Stomach smooth muscle (tissue), 2 donors: ENCODE measurements around the gene TBCK.

Source experiments
- H3K27ac ChIP-seq: one replicate; pipeline ENCODE4 v1.7.0; 2013; ENCODE audit warnings: mild to moderate bottlenecking, low read length, inconsistent platforms
- H3K27me3 ChIP-seq, 2 donors: one replicate each; pipeline ENCODE4 v1.7.0; 2013; ENCODE audit warnings: low read length in 2 of 2; ENCODE audit not compliant: insufficient read depth in 2 of 2, control insufficient read depth in 1 of 2
- H3K36me3 ChIP-seq, 2 donors: one replicate each; pipeline ENCODE4 v1.7.0; 2013; ENCODE audit warnings: low read length in 2 of 2; ENCODE audit not compliant: control insufficient read depth in 2 of 2, insufficient read depth in 2 of 2
- H3K4me1 ChIP-seq: one replicate; pipeline ENCODE4 v1.7.0; 2013; ENCODE audit warnings: low read length; ENCODE audit not compliant: control insufficient read depth, insufficient read depth
- H3K4me3 ChIP-seq, 2 donors: one replicate each; pipeline ENCODE4 v1.7.0; 2013; ENCODE audit warnings: low read length in 2 of 2
- H3K9ac ChIP-seq, 2 donors: one replicate each; pipeline ENCODE4 v1.7.0; 2013; ENCODE audit warnings: low read length in 2 of 2, mild to moderate bottlenecking in 1 of 2
- H3K9me3 ChIP-seq, 2 donors: one replicate each; pipeline ENCODE4 v1.7.0; 2013; ENCODE audit warnings: low read length in 2 of 2; ENCODE audit not compliant: control insufficient read depth in 2 of 2
- donor health status: healthy.
- donor health status: Pancreatic carcinoma.

TBCK gene

DNA sequence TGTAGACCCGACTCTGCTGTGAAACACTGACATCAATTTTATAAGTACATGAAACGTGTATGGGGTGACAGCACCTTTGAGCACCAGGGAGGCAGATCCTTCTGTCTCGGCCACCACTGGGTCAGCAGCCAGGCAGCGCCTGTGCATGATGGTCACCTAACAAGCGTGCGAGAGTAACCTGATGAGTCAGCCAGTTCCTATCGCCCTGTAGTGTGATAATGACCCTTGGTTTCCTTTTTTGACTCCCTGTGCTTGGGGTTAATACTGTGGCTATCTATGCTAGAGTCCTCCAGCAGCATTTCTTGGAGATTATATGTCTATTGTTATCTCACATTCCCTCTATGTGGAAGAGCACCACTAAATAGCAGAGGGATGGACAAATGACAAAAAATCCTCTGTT, 319.2 kb downstream of the TBCK start:
- H3K27me3 ChIP-seq, result no peaks in the 10 kb centered on the region
- H3K4me3 ChIP-seq, result no peak overlapping the region
- no peaks in the 10 kb centered on the region for H3K36me3 ChIP-seq
- H3K4me1 ChIP-seq, result peaks cover 8% of the 10 kb centered on the region
- no peaks in the 10 kb centered on the region for H3K9me3 ChIP-seq
- no peak overlapping the region for H3K27ac ChIP-seq
- no peak overlapping the region for H3K9ac ChIP-seq

DNA sequence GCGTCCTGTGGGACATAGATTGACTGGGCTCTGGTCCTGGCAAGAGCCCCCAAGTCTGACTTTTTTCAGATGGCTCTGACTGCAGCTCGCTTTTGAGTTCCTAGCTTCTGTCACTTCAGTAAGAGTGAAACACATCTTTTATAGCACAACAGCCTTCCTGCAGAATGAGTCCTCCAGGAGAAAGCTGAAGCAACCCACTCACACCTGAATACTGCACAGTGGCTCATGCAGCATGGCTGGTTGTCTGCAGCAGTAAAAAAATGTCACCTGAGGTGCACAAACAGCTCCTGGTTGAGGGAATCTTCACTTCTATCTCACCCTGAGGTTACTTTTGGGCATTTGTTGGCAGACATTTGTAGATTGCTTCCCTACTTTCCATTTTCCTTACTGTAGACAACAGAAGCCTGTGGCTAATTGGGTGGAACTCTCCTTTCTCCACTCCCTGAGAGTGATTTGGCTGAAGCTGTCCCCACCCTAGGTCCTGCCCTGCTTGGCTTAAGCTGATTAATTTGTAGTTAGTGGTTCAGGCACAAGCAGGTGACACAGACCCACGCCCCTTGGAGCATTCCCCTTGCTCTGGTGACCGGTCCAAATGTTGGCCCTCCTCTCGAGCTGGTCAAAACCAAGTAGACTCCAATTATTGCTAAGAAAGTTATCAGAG, 321.0 kb downstream of the TBCK start:
- Histone ChIP-seq H3K4me3 (no peak overlapping the region), H3K27ac (no peak overlapping the region), H3K9ac (no peak overlapping the region), H3K27me3 (no peaks in the 10 kb centered on the region), H3K4me1 (peaks cover 25% of the 10 kb centered on the region), H3K36me3 (no peaks in the 10 kb centered on the region), H3K9me3 (no peaks in the 10 kb centered on the region)

DNA sequence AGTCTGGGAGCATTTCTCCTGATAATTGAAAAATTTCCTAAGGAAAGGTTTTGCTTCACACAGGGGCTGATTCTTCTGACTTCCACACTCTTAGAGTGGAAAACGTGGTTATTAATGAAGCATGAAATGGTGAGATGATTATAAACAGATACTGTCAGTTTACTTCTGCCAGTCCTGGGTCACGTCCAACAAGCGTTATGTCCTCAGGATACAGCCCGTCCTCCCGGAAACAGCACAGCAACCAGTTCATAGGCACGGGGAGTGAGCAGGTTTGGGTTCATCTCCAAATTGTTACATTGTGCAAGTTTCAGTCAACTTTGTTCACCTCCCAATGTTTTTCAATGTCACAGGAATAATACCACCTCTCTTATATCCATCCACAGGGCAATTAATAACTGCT, 321.9 kb downstream of the TBCK start:
- peaks cover 25% of the 10 kb centered on the region for H3K4me1 ChIP-seq
- H3K36me3 ChIP-seq, result no peaks in the 10 kb centered on the region
- H3K27ac ChIP-seq, result no peak overlapping the region
- no peak overlapping the region for H3K9ac ChIP-seq
- H3K27me3 ChIP-seq, result no peaks in the 10 kb centered on the region
- H3K9me3 ChIP-seq, result no peaks in the 10 kb centered on the region
- no peak overlapping the region for H3K4me3 ChIP-seq

DNA sequence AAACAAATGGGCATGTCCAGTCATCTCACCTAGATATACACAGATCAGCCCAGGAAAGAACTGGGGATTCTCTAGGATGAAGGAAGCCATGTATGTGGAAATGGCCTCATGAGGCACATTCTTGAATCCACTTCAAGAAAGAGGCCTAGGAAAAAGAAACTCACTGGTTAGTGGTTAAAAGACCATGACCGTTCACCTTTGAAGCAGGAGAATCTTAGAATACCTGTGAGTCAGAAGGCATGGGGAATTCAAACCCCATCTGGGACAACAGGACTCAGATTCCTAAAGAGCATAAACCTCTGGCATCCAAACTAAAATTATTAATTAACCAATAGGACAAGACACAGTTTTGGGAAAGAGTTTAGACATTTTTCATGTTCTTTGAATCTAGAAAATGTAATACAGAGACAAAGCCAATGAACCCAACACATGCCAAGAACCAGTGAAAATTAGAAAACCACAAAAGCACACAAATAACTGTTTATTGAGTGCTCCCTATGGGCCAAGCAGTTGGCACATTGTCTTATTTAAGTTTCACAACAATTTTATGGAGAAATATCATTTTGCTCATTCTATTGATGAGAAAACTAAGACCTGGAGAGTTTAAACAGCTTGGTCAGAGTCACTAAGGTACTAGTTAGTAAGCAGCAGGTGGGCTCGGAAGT, 323.2 kb downstream of the TBCK start:
- no peak overlapping the region for H3K27ac ChIP-seq
- no peaks in the 10 kb centered on the region for H3K27me3 ChIP-seq
- H3K9ac ChIP-seq, result no peak overlapping the region
- H3K9me3 ChIP-seq, result no peaks in the 10 kb centered on the region
- H3K4me3 ChIP-seq, result no peak overlapping the region
- no peaks in the 10 kb centered on the region for H3K36me3 ChIP-seq
- H3K4me1 ChIP-seq, result peaks cover 25% of the 10 kb centered on the region

DNA sequence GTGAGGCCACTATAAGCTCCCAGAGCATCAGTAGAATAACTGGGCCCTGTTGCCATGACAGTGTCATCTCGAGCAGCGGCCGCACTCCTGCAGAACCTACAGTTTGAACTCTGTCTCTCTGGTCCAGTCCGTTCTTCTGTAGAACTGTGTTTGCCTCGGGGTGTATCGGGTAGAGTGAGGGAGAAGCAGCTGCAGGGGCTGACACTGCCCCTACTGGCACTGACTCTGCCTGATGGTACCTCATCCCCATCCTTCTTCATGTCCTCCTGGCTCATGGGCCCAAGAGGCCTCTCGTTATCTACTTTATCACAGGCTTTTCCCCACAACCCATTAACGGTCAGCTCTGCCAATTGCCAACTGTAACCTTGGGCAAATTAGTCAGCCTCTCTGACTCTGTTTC, 324.3 kb downstream of the TBCK start:
- no peak overlapping the region for H3K9ac ChIP-seq

More for the DNA sequence above, 324.3 kb downstream of the TBCK start:
- no peaks in the 10 kb centered on the region for H3K27me3 ChIP-seq
- no peaks in the 10 kb centered on the region for H3K36me3 ChIP-seq
- H3K9me3 ChIP-seq, result no peaks in the 10 kb centered on the region
- peaks cover 25% of the 10 kb centered on the region for H3K4me1 ChIP-seq
- no peak overlapping the region for H3K4me3 ChIP-seq
- no peak overlapping the region for H3K27ac ChIP-seq
